HCT116 (cell line): ENCODE results near the gene EID2. TPM values are rescaled to one million over a fixed set of nuclear protein-coding genes. Genes with fewer than 3 reads are reported as not detected.

ENCODE experiments used
- ATAC-seq: fragments of 200-7000 bp; cut with Tn5 transposase; 2 replicates; pipeline ENCODE4 v1.9.1; 2020; ENCODE audit warnings: mild to moderate bottlenecking, moderate library complexity
- BruUV-seq: library from RNA; stranded (reverse); fragments of 400-500 nt; replicated peaks from 2 replicates; lab custom pipeline; 2021; lab: Mats Ljungman, UMichigan
- CTCF ChIA-PET: fragments of 300-600 bp; sonication (Branson Sonifier 250); formaldehyde crosslinking; loops from one replicate; lab custom pipeline; 2021; ENCODE audit warnings: antibody characterized with exemption; lab: Charles Lee
- POLR2A ChIA-PET: fragments of 300-600, 350-600 bp; sonication (Branson Sonifier 250); formaldehyde crosslinking; loops from one replicate; lab custom pipeline; 2021; ENCODE audit warnings: antibody characterized with exemption; lab: Charles Lee
- RAD21 ChIA-PET, 2 experiments: fragments of 300-600 bp; sonication (Branson Sonifier 250); formaldehyde crosslinking; loops; one replicate each; lab custom pipeline; 2023; ENCODE audit warnings: low total read pairs in 2 of 2; ENCODE audit not compliant: uncharacterized antibody in 2 of 2, unreplicated experiment in 2 of 2, low non-redundant PET in 1 of 2; lab: Charles Lee
- DNase-seq: peaks from one replicate; pipeline ENCODE4 v3.0.0-alpha.2; 2010; ENCODE audit warnings: low read depth, low spot score
- H2AFZ ChIP-seq: fragments of 200-600 bp; shearing (Covaris generic), sonication (generic); 2 replicates; pipeline ENCODE4 v1.6.1; 2017; ENCODE audit warnings: low read depth, mixed run types, mixed read lengths, antibody characterized with exemption, low read length; ENCODE audit not compliant: poor library complexity, severe bottlenecking
- H3K27ac ChIP-seq: 2 replicates; pipeline ENCODE4 v1.5.1; 2012; ENCODE audit warnings: low read depth, low read length
- H3K27me3 ChIP-seq: fragments of 200-600 bp; sonication (generic); 2 replicates; pipeline ENCODE4 v1.6.1; 2016; ENCODE audit warnings: mixed run types, low read length, mixed read lengths; ENCODE audit not compliant: insufficient read depth
- H3K36me3 ChIP-seq, 2 experiments: fragments of 200-500 bp in 1 of 2; fragments of 200-600 bp in 1 of 2; sonication (Bioruptor generic) in 1 of 2; sonication (generic) in 1 of 2; 2 replicates each; pipeline versions ENCODE4 v1.5.1 to v1.6.1; 2014 to 2016; ENCODE audit warnings: low read length in 2 of 2, inconsistent platforms in 1 of 2, mixed read lengths in 1 of 2, mixed run types in 1 of 2; ENCODE audit not compliant: insufficient read depth in 2 of 2, control insufficient read depth in 1 of 2
- H3K4me1 ChIP-seq, 2 experiments: fragments of 200-600 bp in 1 of 2; sonication (generic) in 1 of 2; 2 replicates each; pipeline versions ENCODE4 v1.5.1 to v1.6.1; 2012 to 2017; ENCODE audit warnings: low read length in 2 of 2, inconsistent platforms in 1 of 2, mild to moderate bottlenecking in 1 of 2, mixed read lengths in 1 of 2, mixed run types in 1 of 2, moderate library complexity in 1 of 2; ENCODE audit not compliant: insufficient read depth in 2 of 2, control insufficient read depth in 1 of 2
- H3K4me2 ChIP-seq: fragments of 200-600 bp; sonication (generic); 2 replicates; pipeline ENCODE4 v1.6.1; 2017; ENCODE audit warnings: mixed run types, low read length, mixed read lengths
- H3K4me3 ChIP-seq, 2 experiments: fragments of 200-600 bp in 1 of 2; sonication (generic) in 1 of 2; replicated peaks in 1 of 2; 2 replicates each; pipeline ENCODE4 v1.5.1; 2011 to 2016; ENCODE audit warnings: low read length in 2 of 2, control low read depth in 1 of 2, low read depth in 1 of 2, mild to moderate bottlenecking in 1 of 2, mixed read lengths in 1 of 2, mixed run types in 1 of 2
- H3K79me2 ChIP-seq: fragments of 200-600 bp; sonication (generic); 2 replicates; pipeline ENCODE4 v1.6.1; 2017; ENCODE audit warnings: mild to moderate bottlenecking, mixed run types, low read length, moderate library complexity, mixed read lengths; ENCODE audit not compliant: insufficient read depth
- H3K9ac ChIP-seq: fragments of 200-600 bp; sonication (generic); 2 replicates; pipeline ENCODE4 v1.6.1; 2016; ENCODE audit warnings: low read length, mixed read lengths
- H3K9me2 ChIP-seq: fragments of 200-600 bp; sonication (generic), shearing (Covaris generic); 2 replicates; pipeline ENCODE4 v1.6.1; 2017; ENCODE audit warnings: mixed run types, mild to moderate bottlenecking, moderate library complexity; ENCODE audit not compliant: insufficient read depth
- H3K9me3 ChIP-seq, 2 experiments: fragments of 200-500 bp in 1 of 2; fragments of 200-600 bp in 1 of 2; sonication (Bioruptor generic) in 1 of 2; sonication (generic) in 1 of 2; 2 replicates each; pipeline ENCODE4 v1.6.1; 2014 to 2017; ENCODE audit warnings: low read length in 2 of 2, mixed read lengths in 2 of 2, inconsistent platforms in 1 of 2, low read depth in 1 of 2, mild to moderate bottlenecking in 1 of 2, mixed run types in 1 of 2, moderate library complexity in 1 of 2; ENCODE audit not compliant: control insufficient read depth in 1 of 2, insufficient read depth in 1 of 2
- H4K20me1 ChIP-seq: fragments of 200-600 bp; sonication (generic), shearing (Covaris generic); 2 replicates; pipeline ENCODE4 v1.6.1; 2017; ENCODE audit warnings: mixed run types, mild to moderate bottlenecking, moderate library complexity; ENCODE audit not compliant: insufficient read depth
- CBX3 ChIP-seq: IDR thresholded peaks from 2 replicates; pipeline ENCODE4 v1.6.1; 2012; ENCODE audit warnings: low read depth
- CEBPB ChIP-seq: IDR thresholded peaks from 2 replicates; pipeline ENCODE4 v1.6.1; 2012; ENCODE audit warnings: low read depth
- EGR1 ChIP-seq: IDR thresholded peaks from 2 replicates; pipeline ENCODE4 v1.6.1; 2012; ENCODE audit warnings: low read depth
- EZH2 ChIP-seq: fragments of 200-600 bp; sonication (generic); IDR thresholded peaks from 2 replicates; pipeline ENCODE4 v1.6.1; 2017; ENCODE audit warnings: antibody characterized with exemption, mixed run types
- JUND ChIP-seq: IDR thresholded peaks from 2 replicates; pipeline ENCODE4 v1.6.1; 2012
- POLR2A ChIP-seq: IDR thresholded peaks from 2 replicates; pipeline ENCODE4 v1.7.0; 2011; ENCODE audit warnings: borderline replicate concordance; ENCODE audit not compliant: insufficient read depth, insufficient read length; ENCODE audit errors: extremely low read depth
- RAD21 ChIP-seq: IDR thresholded peaks from 2 replicates; pipeline ENCODE4 v1.6.1; 2012; ENCODE audit warnings: low read depth, mild to moderate bottlenecking
- ZFX ChIP-seq: fragments of 450-650 bp; IDR thresholded peaks from 2 replicates; pipeline ENCODE4 v1.6.1; 2017
- intact Hi-C: fragments of 100-400 bp; cut with micrococcal nuclease; formaldehyde crosslinking; loops from 2 replicates; pipeline ENCODE4 v1.10.0; 2022
- total RNA-seq: library from RNA; stranded (reverse); gene quantifications from one replicate; pipeline ENCODE4 v1.2.1, GENCODE V29; 2021; ENCODE audit not compliant: unreplicated experiment
- TF ChIP-seq, protein P1 (sequence below): IDR thresholded peaks from 2 replicates; pipeline ENCODE4 v1.6.1; 2011; ENCODE audit warnings: mild to moderate bottlenecking, low read length, moderate library complexity; ENCODE audit not compliant: insufficient replicate concordance; ENCODE audit errors: extremely low read depth
- TF ChIP-seq, protein P2 (sequence below): IDR thresholded peaks from 2 replicates; pipeline ENCODE4 v1.6.1; 2012
- TF ChIP-seq, protein P3 (sequence below): IDR thresholded peaks from 2 replicates; pipeline ENCODE4 v1.6.1; 2012
- TF ChIP-seq, protein P4 (sequence below), 3 experiments: fragments of 200-600 bp in 1 of 3; sonication (generic) in 1 of 3; IDR thresholded peaks in 2 of 3; conservative IDR thresholded peaks in 1 of 3; 2 replicates each; pipeline ENCODE4 v1.5.1; 2012 to 2017; ENCODE audit warnings: low read depth in 2 of 3, low read length in 2 of 3, antibody characterized with exemption in 1 of 3, borderline replicate concordance in 1 of 3, control low read depth in 1 of 3, mild to moderate bottlenecking in 1 of 3, mixed read lengths in 1 of 3, mixed run types in 1 of 3, moderate library complexity in 1 of 3; ENCODE audit not compliant: insufficient read depth in 1 of 3

Gene EID2
- total RNA-seq, 1 experiment from 2014 or later: 11.7 TPM

DNA sequence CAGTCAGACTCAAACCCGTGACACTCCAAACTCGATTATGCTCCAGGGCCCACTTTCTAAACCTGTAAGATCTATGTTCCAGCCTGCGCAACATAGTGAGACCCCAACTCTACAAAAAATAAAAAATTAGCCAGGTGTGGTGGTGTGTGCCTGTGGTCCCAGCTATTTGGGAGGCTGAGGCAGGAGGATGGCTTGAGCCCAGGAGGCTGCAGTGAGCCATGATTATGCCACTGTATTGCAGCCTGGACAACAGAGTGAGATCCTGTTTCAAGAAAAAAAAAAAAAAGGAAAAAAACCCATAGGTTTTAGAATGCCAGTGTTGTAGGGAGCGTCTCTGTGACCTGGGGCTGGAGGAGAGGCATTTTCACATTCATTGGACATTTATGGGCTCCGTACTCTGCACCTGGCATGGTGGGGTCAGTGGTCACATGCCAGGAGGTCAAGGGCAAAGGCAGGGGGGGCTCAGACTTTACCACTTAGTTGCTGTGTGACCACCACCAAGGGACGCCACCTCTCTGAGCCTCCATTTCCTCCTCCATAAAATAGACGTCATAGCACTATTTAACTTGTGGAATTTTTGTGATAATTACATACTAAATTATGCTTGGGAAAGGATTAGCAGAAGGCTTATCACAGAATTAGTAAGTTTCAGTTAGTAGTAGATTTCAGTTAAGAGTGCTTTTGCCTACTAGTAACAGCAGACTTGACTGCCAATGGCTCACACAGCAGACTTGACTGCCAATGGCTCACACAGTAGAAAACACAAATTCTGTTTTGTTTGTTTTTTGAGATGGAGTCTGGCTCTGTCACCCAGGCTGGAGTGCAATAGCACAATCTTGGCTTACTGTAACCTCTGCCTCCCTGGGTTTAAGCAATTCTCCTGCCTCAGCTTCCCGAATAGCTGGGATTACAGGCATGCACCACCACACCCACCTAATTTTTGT lies 19.1 kb downstream of the EID2 start:
- no peak for ATAC-seq
- H3K79me2 ChIP-seq: no peaks in the 10 kb centered on the region
- H3K27me3 ChIP-seq: no peaks in the 10 kb centered on the region
- H3K4me2 ChIP-seq: no peak overlapping the region
- TF ChIP-seq, protein P1, sequence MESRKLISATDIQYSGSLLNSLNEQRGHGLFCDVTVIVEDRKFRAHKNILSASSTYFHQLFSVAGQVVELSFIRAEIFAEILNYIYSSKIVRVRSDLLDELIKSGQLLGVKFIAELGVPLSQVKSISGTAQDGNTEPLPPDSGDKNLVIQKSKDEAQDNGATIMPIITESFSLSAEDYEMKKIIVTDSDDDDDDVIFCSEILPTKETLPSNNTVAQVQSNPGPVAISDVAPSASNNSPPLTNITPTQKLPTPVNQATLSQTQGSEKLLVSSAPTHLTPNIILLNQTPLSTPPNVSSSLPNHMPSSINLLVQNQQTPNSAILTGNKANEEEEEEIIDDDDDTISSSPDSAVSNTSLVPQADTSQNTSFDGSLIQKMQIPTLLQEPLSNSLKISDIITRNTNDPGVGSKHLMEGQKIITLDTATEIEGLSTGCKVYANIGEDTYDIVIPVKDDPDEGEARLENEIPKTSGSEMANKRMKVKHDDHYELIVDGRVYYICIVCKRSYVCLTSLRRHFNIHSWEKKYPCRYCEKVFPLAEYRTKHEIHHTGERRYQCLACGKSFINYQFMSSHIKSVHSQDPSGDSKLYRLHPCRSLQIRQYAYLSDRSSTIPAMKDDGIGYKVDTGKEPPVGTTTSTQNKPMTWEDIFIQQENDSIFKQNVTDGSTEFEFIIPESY: no peak
- TF ChIP-seq RAD21 (no peak), ZFX (no peak), CBX3 (no peak), JUND (no peak)
- TF ChIP-seq, protein P2, sequence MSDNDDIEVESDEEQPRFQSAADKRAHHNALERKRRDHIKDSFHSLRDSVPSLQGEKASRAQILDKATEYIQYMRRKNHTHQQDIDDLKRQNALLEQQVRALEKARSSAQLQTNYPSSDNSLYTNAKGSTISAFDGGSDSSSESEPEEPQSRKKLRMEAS: no peak
- H3K9me3 ChIP-seq: no peaks in the 10 kb centered on the region
- no peak for DNase-seq
- RAD21 ChIA-PET: no interaction called here
- CTCF ChIA-PET: no interaction called here
- H3K9me2 ChIP-seq: no peaks in the 10 kb centered on the region
- no peak overlapping the region for H3K27ac ChIP-seq
- no peaks in the 10 kb centered on the region for H3K36me3 ChIP-seq
- no TSS peak for BruUV-seq
- H4K20me1 ChIP-seq: no peaks in the 10 kb centered on the region
- H3K4me3 ChIP-seq: no peak overlapping the region
- intact Hi-C loops: no loop called here
- no peak overlapping the region for H2AFZ ChIP-seq
- POLR2A ChIA-PET: no interaction called here
- H3K9ac ChIP-seq: no peak overlapping the region
- no peaks in the 10 kb centered on the region for H3K4me1 ChIP-seq

DNA sequence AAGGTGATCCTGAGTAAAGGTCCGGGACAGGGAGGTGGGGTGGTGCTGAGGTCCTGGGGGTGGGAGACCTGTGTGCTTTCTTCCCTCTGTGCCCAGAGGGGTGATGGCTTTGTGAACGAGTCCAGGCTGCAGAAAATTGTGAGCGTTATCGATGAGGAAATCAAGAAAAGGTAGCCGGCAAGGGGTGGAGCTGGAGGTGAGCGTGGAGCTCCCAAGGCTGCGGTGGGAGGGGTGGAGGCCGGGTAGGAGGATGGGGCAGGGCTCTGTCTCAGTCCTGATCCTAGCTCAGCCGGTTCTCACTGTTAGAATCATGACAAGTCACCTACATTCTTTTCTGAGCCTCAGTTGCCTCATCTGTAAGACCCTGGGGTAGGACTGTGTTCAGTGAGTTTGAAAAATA lies 21.0 kb downstream of the EID2 start:
- POLR2A ChIA-PET: interaction anchor here (1.5 kb wide), 1 partner anchor 14 kb away, joined by 7 read pairs; the partner anchor contains the start of gene EID2B
- H3K4me2 ChIP-seq: no peak overlapping the region
- TF ChIP-seq, protein P3, sequence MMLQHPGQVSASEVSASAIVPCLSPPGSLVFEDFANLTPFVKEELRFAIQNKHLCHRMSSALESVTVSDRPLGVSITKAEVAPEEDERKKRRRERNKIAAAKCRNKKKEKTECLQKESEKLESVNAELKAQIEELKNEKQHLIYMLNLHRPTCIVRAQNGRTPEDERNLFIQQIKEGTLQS: no peak
- no peak for TF ChIP-seq CEBPB
- TF ChIP-seq, protein P1: no peak
- TF ChIP-seq, protein P4, sequence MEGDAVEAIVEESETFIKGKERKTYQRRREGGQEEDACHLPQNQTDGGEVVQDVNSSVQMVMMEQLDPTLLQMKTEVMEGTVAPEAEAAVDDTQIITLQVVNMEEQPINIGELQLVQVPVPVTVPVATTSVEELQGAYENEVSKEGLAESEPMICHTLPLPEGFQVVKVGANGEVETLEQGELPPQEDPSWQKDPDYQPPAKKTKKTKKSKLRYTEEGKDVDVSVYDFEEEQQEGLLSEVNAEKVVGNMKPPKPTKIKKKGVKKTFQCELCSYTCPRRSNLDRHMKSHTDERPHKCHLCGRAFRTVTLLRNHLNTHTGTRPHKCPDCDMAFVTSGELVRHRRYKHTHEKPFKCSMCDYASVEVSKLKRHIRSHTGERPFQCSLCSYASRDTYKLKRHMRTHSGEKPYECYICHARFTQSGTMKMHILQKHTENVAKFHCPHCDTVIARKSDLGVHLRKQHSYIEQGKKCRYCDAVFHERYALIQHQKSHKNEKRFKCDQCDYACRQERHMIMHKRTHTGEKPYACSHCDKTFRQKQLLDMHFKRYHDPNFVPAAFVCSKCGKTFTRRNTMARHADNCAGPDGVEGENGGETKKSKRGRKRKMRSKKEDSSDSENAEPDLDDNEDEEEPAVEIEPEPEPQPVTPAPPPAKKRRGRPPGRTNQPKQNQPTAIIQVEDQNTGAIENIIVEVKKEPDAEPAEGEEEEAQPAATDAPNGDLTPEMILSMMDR (IDR thresholded peaks at IDR 0.05 in 2 of 3, conservative IDR thresholded peaks at IDR 0.05 in 1 of 3; ENCODE audit: borderline replicate concordance in 1 of 3, insufficient read depth in 1 of 3, low read depth in 2 of 3, low read length in 2 of 3): no peak
- no peak for TF ChIP-seq EZH2
- no peak for TF ChIP-seq EGR1
- TF ChIP-seq RAD21: no peak
- TF ChIP-seq POLR2A: no peak

More for the DNA sequence above, 21.0 kb downstream of the EID2 start:
- Histone ChIP-seq H3K36me3 (no peaks in the 10 kb centered on the region), H2AFZ (no peak overlapping the region), H3K79me2 (no peaks in the 10 kb centered on the region), H3K9me2 (no peaks in the 10 kb centered on the region), H3K9me3 (no peaks in the 10 kb centered on the region), H3K9ac (no peak overlapping the region), H3K4me3 (no peak overlapping the region), H3K4me1 (no peaks in the 10 kb centered on the region), H3K27me3 (no peaks in the 10 kb centered on the region), H4K20me1 (no peaks in the 10 kb centered on the region), H3K27ac (no peak overlapping the region)
- no peak for ATAC-seq
- intact Hi-C loops: no loop called here
- RAD21 ChIA-PET: no interaction called here
- no peak for DNase-seq
- BruUV-seq: no TSS peak
- CTCF ChIA-PET: interaction anchor here (1.6 kb wide), 1 partner anchor 16 kb away, joined by 5 read pairs; no protein-coding TSS in a partner anchor
